ENCODE measurements around the gene CABLES1.

Gene CABLES1

DNA sequence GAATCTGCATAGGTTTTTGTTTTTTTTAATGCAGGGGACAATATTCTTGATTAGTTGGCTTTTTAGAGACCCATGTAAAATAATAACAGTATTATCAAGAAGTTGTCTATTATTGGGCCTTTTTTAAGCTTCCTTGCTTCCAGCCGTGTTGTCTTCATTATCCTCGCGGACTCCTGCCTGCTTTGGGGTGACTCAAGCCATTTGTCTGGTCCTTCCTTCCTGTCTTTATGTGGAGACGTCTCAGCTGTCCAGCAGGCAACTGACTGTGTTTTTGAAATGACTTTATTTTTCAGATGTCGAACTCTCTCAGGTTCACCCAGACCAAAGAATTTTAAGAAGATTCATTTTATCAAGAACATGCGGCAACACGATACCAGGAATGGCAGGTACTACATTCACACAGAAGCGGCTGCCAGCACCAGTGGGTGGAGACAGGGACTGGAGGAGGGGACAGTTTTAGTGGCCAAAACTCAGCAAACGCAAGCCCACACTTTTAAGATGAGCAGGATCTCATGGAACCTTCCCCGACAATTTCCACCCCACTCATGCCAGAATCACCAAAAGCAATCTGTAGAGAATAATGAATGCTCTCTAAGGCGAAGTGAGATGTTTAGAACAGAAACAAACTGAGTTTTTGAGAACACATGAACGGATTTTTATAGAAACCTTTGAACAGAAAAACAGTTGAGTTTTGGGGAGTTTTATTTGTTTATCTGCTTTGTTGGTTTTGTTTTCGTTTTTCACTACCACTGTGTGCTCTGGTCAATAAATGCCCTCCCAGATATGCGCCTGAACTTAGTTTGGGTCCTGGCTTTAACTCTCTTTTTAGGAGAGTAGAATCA, 59.1 kb downstream of the CABLES1 start:
- Histone ChIP-seq H3K4me3 (ENCODE audit: insufficient read depth, low read length, poor library complexity, severe bottlenecking) (no peak overlapping the region), H2AFZ (ENCODE audit: low read depth, low read length, severe bottlenecking) (no peak overlapping the region), H3K27me3 (ENCODE audit: low read length) (no peaks in the 10 kb centered on the region), H3K9me2 (replicated peaks; ENCODE audit: insufficient read depth, low read length) (no peaks in the 10 kb centered on the region), H3K79me2 (ENCODE audit: insufficient read depth, low read length) (no peaks in the 10 kb centered on the region), H4K20me1 (ENCODE audit: low read depth, low read length) (no peaks in the 10 kb centered on the region), H3K4me2 (ENCODE audit: low read depth, low read length, poor library complexity, severe bottlenecking) (no peak overlapping the region), H3K9ac (ENCODE audit: low read length) (no peak overlapping the region), H3K27ac (ENCODE audit: low read depth, low read length) (no peak overlapping the region), H3K36me3 (ENCODE audit: low read length) (no peaks in the 10 kb centered on the region), H3F3A (ENCODE audit: insufficient read depth) (no peaks in the 10 kb centered on the region), H3K9me3 (ENCODE audit: insufficient read depth, low read length) (no peaks in the 10 kb centered on the region)
- TF ChIP-seq EZH2phosphoT487 (conservative IDR thresholded peaks at IDR 0.05; ENCODE audit: low read length), result no peak
- TF ChIP-seq, protein P1, sequence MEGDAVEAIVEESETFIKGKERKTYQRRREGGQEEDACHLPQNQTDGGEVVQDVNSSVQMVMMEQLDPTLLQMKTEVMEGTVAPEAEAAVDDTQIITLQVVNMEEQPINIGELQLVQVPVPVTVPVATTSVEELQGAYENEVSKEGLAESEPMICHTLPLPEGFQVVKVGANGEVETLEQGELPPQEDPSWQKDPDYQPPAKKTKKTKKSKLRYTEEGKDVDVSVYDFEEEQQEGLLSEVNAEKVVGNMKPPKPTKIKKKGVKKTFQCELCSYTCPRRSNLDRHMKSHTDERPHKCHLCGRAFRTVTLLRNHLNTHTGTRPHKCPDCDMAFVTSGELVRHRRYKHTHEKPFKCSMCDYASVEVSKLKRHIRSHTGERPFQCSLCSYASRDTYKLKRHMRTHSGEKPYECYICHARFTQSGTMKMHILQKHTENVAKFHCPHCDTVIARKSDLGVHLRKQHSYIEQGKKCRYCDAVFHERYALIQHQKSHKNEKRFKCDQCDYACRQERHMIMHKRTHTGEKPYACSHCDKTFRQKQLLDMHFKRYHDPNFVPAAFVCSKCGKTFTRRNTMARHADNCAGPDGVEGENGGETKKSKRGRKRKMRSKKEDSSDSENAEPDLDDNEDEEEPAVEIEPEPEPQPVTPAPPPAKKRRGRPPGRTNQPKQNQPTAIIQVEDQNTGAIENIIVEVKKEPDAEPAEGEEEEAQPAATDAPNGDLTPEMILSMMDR (IDR thresholded peaks at IDR 0.05; ENCODE audit: insufficient read depth, low read length, poor library complexity, severe bottlenecking), result no peak

DNA sequence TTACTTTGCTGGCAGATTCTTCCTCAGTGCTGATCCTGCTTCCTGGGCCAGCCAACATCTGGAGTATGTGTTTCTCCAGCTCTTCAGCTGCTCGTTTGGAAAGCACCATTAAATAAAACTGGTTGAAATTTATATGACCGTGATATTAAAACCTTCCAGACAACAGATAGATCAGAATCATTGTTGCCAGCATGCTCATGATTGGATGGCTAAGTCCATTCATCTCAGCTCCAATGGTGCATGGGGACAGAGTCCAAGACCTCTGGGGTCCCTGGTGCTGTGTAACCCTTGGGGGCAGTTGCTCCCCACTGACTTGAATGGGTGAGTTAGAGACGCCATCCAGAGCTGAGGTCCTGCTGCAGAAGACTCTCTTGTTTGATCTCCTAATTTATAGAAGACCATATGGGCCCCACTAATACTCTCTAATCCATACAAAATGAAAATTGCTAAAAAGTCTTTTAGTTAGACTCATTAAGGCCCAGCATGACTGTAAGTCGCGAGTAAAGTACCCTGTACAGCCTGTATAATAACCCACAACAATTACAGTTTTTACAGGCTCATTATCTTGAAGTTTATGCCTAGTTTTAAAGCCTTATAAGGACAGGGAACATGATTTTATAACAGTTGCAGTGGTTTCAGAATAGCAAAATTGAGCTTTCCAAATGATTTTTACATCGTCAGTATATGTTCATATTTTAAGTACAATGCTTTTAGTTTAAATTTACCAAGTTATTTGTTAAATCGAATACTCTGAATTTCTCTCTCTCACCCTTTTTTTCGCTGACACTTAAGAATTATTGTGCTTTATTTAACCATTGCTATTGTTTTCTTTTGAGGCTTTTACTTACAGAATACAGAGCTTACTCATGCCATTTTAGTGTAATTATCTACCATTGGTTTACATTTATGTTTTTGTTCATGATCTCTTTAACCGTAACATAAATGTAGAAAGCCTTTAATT, 60.0 kb downstream of the CABLES1 start:
- no peak overlapping the region for H3K4me3 ChIP-seq (ENCODE audit: insufficient read depth, low read length, poor library complexity, severe bottlenecking)
- TF ChIP-seq, protein P1 (IDR thresholded peaks at IDR 0.05; ENCODE audit: insufficient read depth, low read length, poor library complexity, severe bottlenecking), result no peak
- TF ChIP-seq EZH2phosphoT487 (conservative IDR thresholded peaks at IDR 0.05; ENCODE audit: low read length), result no peak
- H3K36me3 ChIP-seq (ENCODE audit: low read length), result no peaks in the 10 kb centered on the region
- H3K9me2 ChIP-seq (replicated peaks; ENCODE audit: insufficient read depth, low read length), result no peaks in the 10 kb centered on the region
- no peaks in the 10 kb centered on the region for H4K20me1 ChIP-seq (ENCODE audit: low read depth, low read length)
- no peaks in the 10 kb centered on the region for H3K9me3 ChIP-seq (ENCODE audit: insufficient read depth, low read length)
- no peak overlapping the region for H2AFZ ChIP-seq (ENCODE audit: low read depth, low read length, severe bottlenecking)
- H3K79me2 ChIP-seq (ENCODE audit: insufficient read depth, low read length), result no peaks in the 10 kb centered on the region
- H3K27ac ChIP-seq (ENCODE audit: low read depth, low read length), result no peak overlapping the region
- H3K9ac ChIP-seq (ENCODE audit: low read length), result no peak overlapping the region
- no peaks in the 10 kb centered on the region for H3F3A ChIP-seq (ENCODE audit: insufficient read depth)
- H3K4me2 ChIP-seq (ENCODE audit: low read depth, low read length, poor library complexity, severe bottlenecking), result no peak overlapping the region
- H3K27me3 ChIP-seq (ENCODE audit: low read length), result no peaks in the 10 kb centered on the region

DNA sequence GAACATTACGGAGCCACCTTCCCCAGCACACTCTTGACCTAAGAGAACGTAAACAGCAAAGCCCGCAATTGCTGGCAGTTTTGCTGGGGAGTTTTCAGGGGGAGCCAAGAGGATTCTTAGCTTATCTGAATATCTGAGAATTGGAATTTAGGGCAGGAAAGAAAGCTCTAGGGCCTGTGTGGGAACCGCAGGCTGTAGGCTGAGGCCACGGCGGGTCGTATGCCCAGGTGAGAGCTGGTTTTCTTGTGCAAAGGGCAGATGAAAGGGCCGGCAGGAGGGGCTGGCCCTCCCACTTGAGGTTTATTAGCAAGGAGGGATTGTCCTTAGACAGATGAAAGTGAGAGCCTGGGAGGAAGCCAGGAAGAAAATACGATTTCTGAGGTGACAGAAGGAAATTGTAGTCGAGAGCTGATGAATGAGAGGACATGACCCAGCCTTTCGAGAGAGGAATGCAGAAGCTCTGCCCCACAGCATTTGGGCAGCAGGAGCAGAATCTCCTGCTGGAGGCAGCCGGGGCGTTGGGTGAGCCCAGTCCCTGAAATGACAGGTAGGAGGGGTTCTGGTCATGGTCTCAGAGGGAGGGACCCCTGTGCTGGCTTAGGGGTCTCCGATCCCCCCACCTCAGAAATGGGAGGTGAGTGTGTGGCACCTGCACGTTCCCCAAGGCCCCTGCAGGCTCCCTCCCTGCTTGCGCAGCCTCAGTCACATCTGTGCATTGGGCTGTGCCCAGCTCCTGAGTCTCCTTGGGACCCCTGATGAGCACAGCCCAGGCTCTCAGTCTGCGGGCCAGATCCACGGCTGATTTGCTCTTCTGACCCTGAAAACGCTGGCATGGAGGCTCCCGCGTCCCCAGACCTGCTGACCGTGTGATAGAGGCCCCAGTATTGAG, 61.1 kb downstream of the CABLES1 start:
- H3K4me3 ChIP-seq (ENCODE audit: insufficient read depth, low read length, poor library complexity, severe bottlenecking), result no peak overlapping the region
- no peak overlapping the region for H2AFZ ChIP-seq (ENCODE audit: low read depth, low read length, severe bottlenecking)
- no peaks in the 10 kb centered on the region for H3K9me2 ChIP-seq (replicated peaks; ENCODE audit: insufficient read depth, low read length)
- H3F3A ChIP-seq (ENCODE audit: insufficient read depth), result no peaks in the 10 kb centered on the region
- no peaks in the 10 kb centered on the region for H3K9me3 ChIP-seq (ENCODE audit: insufficient read depth, low read length)
- no peak overlapping the region for H3K4me2 ChIP-seq (ENCODE audit: low read depth, low read length, poor library complexity, severe bottlenecking)
- H3K9ac ChIP-seq (ENCODE audit: low read length), result no peak overlapping the region
- H3K79me2 ChIP-seq (ENCODE audit: insufficient read depth, low read length), result no peaks in the 10 kb centered on the region
- no peak for TF ChIP-seq EZH2phosphoT487 (conservative IDR thresholded peaks at IDR 0.05; ENCODE audit: low read length)
- TF ChIP-seq, protein P1 (IDR thresholded peaks at IDR 0.05; ENCODE audit: insufficient read depth, low read length, poor library complexity, severe bottlenecking), result no peak
- H3K27ac ChIP-seq (ENCODE audit: low read depth, low read length), result no peak overlapping the region
- no peaks in the 10 kb centered on the region for H4K20me1 ChIP-seq (ENCODE audit: low read depth, low read length)
- H3K36me3 ChIP-seq (ENCODE audit: low read length), result no peaks in the 10 kb centered on the region
- no peaks in the 10 kb centered on the region for H3K27me3 ChIP-seq (ENCODE audit: low read length)

Measured in SU-DHL-6 (cell line).